ENCODE data around the gene TRIM24.

TRIM24 gene

GRCh38 chr7:138472292-138473079 lies 12.4 kb downstream of the TRIM24 start:
- no peak for TF ChIP-seq CTCF (IDR thresholded peaks at IDR 0.05)

GRCh38 chr7:138475377-138475776 lies 15.3 kb downstream of the TRIM24 start:
- no peak for TF ChIP-seq CTCF (IDR thresholded peaks at IDR 0.05)

GRCh38 chr7:138477081-138477578 lies 17.1 kb downstream of the TRIM24 start:
- no peak for TF ChIP-seq CTCF (IDR thresholded peaks at IDR 0.05)

- TF ChIP-seq CTCF (IDR thresholded peaks at IDR 0.05) = no peak
Observed at GRCh38 chr7:138477581-138477980, 17.5 kb downstream of the TRIM24 start.

- TF ChIP-seq CTCF (IDR thresholded peaks at IDR 0.05) = no peak
Observed at GRCh38 chr7:138478499-138478908, 18.4 kb downstream of the TRIM24 start.

GRCh38 chr7:138480527-138480926 lies 20.5 kb downstream of the TRIM24 start:
- TF ChIP-seq CTCF (IDR thresholded peaks at IDR 0.05) = no peak

- no peak for TF ChIP-seq CTCF (IDR thresholded peaks at IDR 0.05)
Observed at GRCh38 chr7:138481447-138482380, 21.7 kb downstream of the TRIM24 start.
